Esophagus squamous epithelium (tissue), 5 donors: Measurements from ENCODE around the gene KDM4C. TPM values are rescaled to one million over a fixed set of nuclear protein-coding genes. Genes with fewer than 3 reads are reported as not detected.

Experiments
- DNase-seq: peaks from one replicate; lab custom pipeline; 2025; lab: John Stamatoyannopoulos, UW
- H3K27ac ChIP-seq, 4 donors: fragments of 200-600 bp; sonication (generic); one replicate each; pipeline ENCODE4 v1.5.1; 2016 to 2019; ENCODE audit warnings: mild to moderate bottlenecking in 1 of 4
- H3K27me3 ChIP-seq, 4 donors: fragments of 200-600 bp; sonication (generic); 1 replicate in 3 of 4; 2 replicates in 1 of 4; pipeline versions ENCODE4 v1.5.1 to v1.6.0; 2017 to 2021; ENCODE audit warnings: antibody characterized with exemption in 1 of 4
- H3K36me3 ChIP-seq, 3 donors: fragments of 200-600 bp; sonication (generic); one replicate each; pipeline ENCODE4 v1.5.1; 2016 to 2019
- H3K4me1 ChIP-seq, 3 donors: fragments of 200-600 bp; sonication (generic); one replicate each; pipeline ENCODE4 v1.5.1; 2017 to 2019
- H3K4me3 ChIP-seq, 4 donors: fragments of 200-600 bp; sonication (generic); 1 replicate in 3 of 4; 2 replicates in 1 of 4; pipeline ENCODE4 v1.5.1; 2016 to 2019; ENCODE audit warnings: mild to moderate bottlenecking in 2 of 4, moderate library complexity in 1 of 4
- H3K9me3 ChIP-seq, 3 donors: fragments of 200-600 bp; sonication (generic); one replicate each; pipeline ENCODE4 v1.5.1; 2016 to 2019
- POLR2A ChIP-seq, 4 donors: fragments of 450-650 bp; IDR thresholded peaks; one replicate each; pipeline ENCODE4 v1.6.1; 2017; ENCODE audit warnings: antibody characterized with exemption in 4 of 4, mild to moderate bottlenecking in 4 of 4, moderate library complexity in 3 of 4
- WGBS, 2 donors: methylation state at CpG; one replicate each; pipeline ENCODE4 v1.1.5; 2018; 5-methylcytosine and 5-hydroxymethylcytosine counted together
- intact Hi-C: fragments of 100-400 bp; cut with DNase I; formaldehyde crosslinking; loops from one replicate; pipeline ENCODE4 v1.15.0; 2022
- total RNA-seq, 4 donors: library from RNA; depleted of rRNA; stranded (reverse); fragments of >200 nt; gene quantifications; one replicate each; pipeline ENCODE4 v1.1.0, GENCODE V29; 2016
- TF ChIP-seq, protein P1 (sequence below), 6 experiments: fragments of 450-650 bp in 4 of 6; fragments of 200-600 bp in 2 of 6; sonication (generic) in 2 of 6; IDR thresholded peaks; one replicate each; pipeline ENCODE4 v1.5.1; 2016 to 2019; ENCODE audit warnings: antibody characterized with exemption in 6 of 6, mild to moderate bottlenecking in 4 of 6, moderate library complexity in 4 of 6
- donor health status: DM: yes; HTN: yes; CAD: no.

Gene KDM4C
- total RNA-seq, 4 donors from 2014 or later: 12.5 to 43.9 (median 22.9) TPM

GRCh38 chr9:6973762-6974161 lies 216.0 kb downstream of the KDM4C start:
- TF ChIP-seq, protein P1, sequence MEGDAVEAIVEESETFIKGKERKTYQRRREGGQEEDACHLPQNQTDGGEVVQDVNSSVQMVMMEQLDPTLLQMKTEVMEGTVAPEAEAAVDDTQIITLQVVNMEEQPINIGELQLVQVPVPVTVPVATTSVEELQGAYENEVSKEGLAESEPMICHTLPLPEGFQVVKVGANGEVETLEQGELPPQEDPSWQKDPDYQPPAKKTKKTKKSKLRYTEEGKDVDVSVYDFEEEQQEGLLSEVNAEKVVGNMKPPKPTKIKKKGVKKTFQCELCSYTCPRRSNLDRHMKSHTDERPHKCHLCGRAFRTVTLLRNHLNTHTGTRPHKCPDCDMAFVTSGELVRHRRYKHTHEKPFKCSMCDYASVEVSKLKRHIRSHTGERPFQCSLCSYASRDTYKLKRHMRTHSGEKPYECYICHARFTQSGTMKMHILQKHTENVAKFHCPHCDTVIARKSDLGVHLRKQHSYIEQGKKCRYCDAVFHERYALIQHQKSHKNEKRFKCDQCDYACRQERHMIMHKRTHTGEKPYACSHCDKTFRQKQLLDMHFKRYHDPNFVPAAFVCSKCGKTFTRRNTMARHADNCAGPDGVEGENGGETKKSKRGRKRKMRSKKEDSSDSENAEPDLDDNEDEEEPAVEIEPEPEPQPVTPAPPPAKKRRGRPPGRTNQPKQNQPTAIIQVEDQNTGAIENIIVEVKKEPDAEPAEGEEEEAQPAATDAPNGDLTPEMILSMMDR (IDR thresholded peaks at IDR 0.05): no peak
- TF ChIP-seq POLR2A (IDR thresholded peaks at IDR 0.05): no peak
- H3K4me1 ChIP-seq: no peaks in the 10 kb centered on the region
- intact Hi-C loops: no loop called here
- H3K27ac ChIP-seq: no peak overlapping the region
- WGBS, 2 donors: 67 to 83% methylated on average over 2 of the region's 2 CpGs
- no peaks in the 10 kb centered on the region for H3K27me3 ChIP-seq
- H3K4me3 ChIP-seq: no peak overlapping the region
- H3K9me3 ChIP-seq: no peaks in the 10 kb centered on the region
- H3K36me3 ChIP-seq: no peaks in the 10 kb centered on the region
- DNase-seq: no peak

GRCh38 chr9:6975198-6975597 lies 217.4 kb downstream of the KDM4C start:
- no peak for DNase-seq
- no peak overlapping the region for H3K4me3 ChIP-seq
- H3K36me3 ChIP-seq: no peaks in the 10 kb centered on the region
- TF ChIP-seq, protein P1 (IDR thresholded peaks at IDR 0.05): no peak
- no peak for TF ChIP-seq POLR2A (IDR thresholded peaks at IDR 0.05)
- no peaks in the 10 kb centered on the region for H3K9me3 ChIP-seq
- H3K4me1 ChIP-seq: no peaks in the 10 kb centered on the region
- intact Hi-C loops: no loop called here
- 88 to 90% methylated on average over 2 of the region's 2 CpGs for WGBS, 2 donors
- H3K27me3 ChIP-seq: no peaks in the 10 kb centered on the region
- H3K27ac ChIP-seq: no peak overlapping the region

- DNase-seq: no peak
- intact Hi-C loops: no loop called here
- no peaks in the 10 kb centered on the region for H3K9me3 ChIP-seq
- no peaks in the 10 kb centered on the region for H3K27me3 ChIP-seq
- 79 to 95% methylated on average over 1 of the region's 1 CpG for WGBS, 2 donors
- H3K36me3 ChIP-seq: peaks cover 0 to 21% (median 0%) of the 10 kb centered on the region in 3 donors
- no peaks in the 10 kb centered on the region for H3K4me1 ChIP-seq
- no peak overlapping the region for H3K4me3 ChIP-seq
- TF ChIP-seq, protein P1 (IDR thresholded peaks at IDR 0.05): no peak
- no peak for TF ChIP-seq POLR2A (IDR thresholded peaks at IDR 0.05)
- no peak overlapping the region for H3K27ac ChIP-seq
Measured at GRCh38 chr9:6977761-6978160, 220.0 kb downstream of the KDM4C start.

GRCh38 chr9:6978591-6978990 lies 220.8 kb downstream of the KDM4C start:
- no peaks in the 10 kb centered on the region for H3K4me1 ChIP-seq
- 75% methylated on average over 2 of the region's 2 CpGs for WGBS, 2 donors
- intact Hi-C loops: no loop called here

GRCh38 chr9:6984941-6985578 lies 227.3 kb downstream of the KDM4C start:
- H3K9me3 ChIP-seq: no peaks in the 10 kb centered on the region
- H3K27ac ChIP-seq: no peak overlapping the region
- no peak for TF ChIP-seq POLR2A (IDR thresholded peaks at IDR 0.05)
- TF ChIP-seq, protein P1 (IDR thresholded peaks at IDR 0.05): no peak
- no peak for DNase-seq
- H3K4me3 ChIP-seq: no peak overlapping the region
- no peaks in the 10 kb centered on the region for H3K27me3 ChIP-seq
- H3K36me3 ChIP-seq: peaks cover 6 to 89% (median 11%) of the 10 kb centered on the region in 3 donors
- H3K4me1 ChIP-seq: no peaks in the 10 kb centered on the region
- intact Hi-C loops: no loop called here
- WGBS, 2 donors: 70 to 96% methylated on average over 2 to 3 of the region's 3 CpGs

More at GRCh38 chr9:6978591-6978990, 220.8 kb downstream of the KDM4C start:
- TF ChIP-seq, protein P1 (IDR thresholded peaks at IDR 0.05): no peak
- TF ChIP-seq POLR2A (IDR thresholded peaks at IDR 0.05): no peak
- Histone ChIP-seq H3K9me3 (no peaks in the 10 kb centered on the region), H3K4me3 (no peak overlapping the region), H3K27ac (no peak overlapping the region), H3K36me3 (peaks cover 0 to 28% (median 0%) of the 10 kb centered on the region in 3 donors), H3K27me3 (no peaks in the 10 kb centered on the region)
- no peak for DNase-seq
